Fibroblast of mammary gland (primary cell): Measurements from ENCODE around the gene SUN3.

ENCODE experiments used
- DNase-seq: peaks from one replicate; pipeline ENCODE4 v3.0.0-alpha.2; 2010; ENCODE audit warnings: low read depth
- H3K4me3 ChIP-seq: 2 replicates; pipeline ENCODE4 v1.5.1; 2011; ENCODE audit warnings: low read depth, mild to moderate bottlenecking, low read length, moderate library complexity; ENCODE audit not compliant: control insufficient read depth
- TF ChIP-seq, protein P1 (sequence below): conservative IDR thresholded peaks from 2 replicates; pipeline ENCODE4 v1.5.1; 2011; ENCODE audit warnings: low read depth, low read length, inconsistent platforms; ENCODE audit not compliant: control insufficient read depth, insufficient read depth

SUN3 gene

DNA sequence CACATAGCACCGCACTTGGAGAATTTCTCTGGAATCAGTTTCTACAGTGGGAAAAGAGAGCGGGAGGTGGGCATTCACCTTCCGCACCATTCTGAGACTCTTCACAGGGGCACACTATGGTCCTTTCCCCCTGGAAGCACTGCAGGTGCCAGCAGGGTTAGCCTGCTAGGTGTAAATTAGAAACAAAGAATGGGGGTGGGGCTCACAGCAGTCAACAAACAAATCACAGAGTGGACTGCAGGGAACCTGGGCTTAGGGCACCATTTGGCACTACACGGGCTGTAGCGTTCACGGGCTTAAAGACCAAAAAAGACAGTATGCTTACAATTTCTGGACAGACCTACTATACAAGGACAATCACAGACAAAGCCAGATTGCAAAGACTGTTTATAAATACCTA is 72.7 kb downstream of the SUN3 start:
- DNase-seq = no peak
- TF ChIP-seq, protein P1, sequence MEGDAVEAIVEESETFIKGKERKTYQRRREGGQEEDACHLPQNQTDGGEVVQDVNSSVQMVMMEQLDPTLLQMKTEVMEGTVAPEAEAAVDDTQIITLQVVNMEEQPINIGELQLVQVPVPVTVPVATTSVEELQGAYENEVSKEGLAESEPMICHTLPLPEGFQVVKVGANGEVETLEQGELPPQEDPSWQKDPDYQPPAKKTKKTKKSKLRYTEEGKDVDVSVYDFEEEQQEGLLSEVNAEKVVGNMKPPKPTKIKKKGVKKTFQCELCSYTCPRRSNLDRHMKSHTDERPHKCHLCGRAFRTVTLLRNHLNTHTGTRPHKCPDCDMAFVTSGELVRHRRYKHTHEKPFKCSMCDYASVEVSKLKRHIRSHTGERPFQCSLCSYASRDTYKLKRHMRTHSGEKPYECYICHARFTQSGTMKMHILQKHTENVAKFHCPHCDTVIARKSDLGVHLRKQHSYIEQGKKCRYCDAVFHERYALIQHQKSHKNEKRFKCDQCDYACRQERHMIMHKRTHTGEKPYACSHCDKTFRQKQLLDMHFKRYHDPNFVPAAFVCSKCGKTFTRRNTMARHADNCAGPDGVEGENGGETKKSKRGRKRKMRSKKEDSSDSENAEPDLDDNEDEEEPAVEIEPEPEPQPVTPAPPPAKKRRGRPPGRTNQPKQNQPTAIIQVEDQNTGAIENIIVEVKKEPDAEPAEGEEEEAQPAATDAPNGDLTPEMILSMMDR = no peak
- no peak overlapping the region for H3K4me3 ChIP-seq

DNA sequence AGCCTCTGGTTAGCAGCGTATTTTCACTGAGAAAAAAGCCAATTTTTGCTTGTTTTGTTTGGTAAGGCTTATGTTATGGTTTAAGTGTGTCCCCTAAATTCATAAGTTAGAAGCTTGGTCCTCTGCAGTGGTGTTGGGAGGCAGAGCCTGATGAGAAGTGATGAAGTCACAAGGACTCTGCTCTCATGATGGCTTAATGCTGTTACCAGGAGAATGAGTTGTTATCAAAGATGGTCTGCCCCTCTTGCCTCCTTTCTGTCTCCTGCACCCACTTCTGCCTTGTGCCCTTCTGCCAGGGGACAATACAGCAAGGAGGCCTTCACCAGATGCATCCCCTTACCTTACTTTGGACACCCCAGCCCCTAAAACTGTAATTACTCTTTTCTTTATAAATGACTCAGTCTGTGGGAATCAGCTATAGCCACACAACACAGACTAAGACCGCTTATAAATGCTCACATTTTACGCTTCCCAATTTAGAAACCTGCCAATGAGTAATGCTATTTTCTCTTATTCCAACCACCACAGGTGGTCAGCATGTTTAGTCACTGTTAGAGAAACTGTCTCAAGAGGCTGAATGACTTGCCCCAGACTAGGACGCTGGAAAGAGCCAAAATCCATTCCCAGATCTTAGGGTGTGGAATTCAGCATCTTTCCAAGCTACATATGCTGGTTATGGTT is 74.5 kb downstream of the SUN3 start:
- TF ChIP-seq, protein P1 = no peak
- DNase-seq = peak; percentile 58
- no peak overlapping the region for H3K4me3 ChIP-seq

DNA sequence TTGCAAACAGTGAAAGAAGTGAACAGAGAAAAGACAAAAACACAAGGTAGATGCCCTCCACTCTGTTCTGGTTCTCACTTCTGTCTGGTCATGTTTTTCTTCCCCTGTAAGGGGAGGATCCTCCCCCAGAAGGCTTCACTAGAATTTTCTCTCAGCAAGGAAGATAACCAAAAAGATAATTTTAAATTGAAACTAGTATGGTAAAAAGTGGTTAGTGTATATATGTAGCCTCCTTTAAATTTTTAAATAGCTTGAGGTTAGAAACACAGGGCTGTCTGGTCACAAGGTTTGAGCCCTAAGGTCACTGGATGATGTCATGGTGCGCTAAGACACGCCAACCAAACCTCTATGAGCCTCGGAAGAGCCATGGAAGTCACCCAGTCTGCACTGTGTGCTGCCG is 75.1 kb downstream of the SUN3 start:
- TF ChIP-seq, protein P1 = no peak
- H3K4me3 ChIP-seq = no peak overlapping the region
- DNase-seq = no peak

DNA sequence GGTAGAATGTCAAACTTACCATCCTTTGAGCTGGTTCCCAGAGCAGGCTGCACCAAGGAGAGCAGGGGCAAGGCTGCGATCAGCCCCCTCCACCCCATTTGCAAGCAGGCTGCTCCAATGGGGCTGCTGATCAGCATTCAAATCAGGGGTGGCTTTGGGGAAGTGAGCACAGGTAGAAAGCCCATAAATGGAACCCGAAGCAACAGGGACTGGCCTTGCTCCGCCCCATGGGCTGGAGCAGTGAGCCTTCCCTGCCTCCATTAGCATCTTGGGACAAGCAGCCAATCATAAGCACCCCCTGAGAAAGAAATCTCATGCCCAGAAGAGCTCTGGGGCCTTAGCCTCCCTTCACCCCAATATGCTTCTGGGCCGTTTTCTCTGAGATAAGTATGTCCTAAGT is 76.7 kb downstream of the SUN3 start:
- no peak for DNase-seq
- H3K4me3 ChIP-seq = no peak overlapping the region
- TF ChIP-seq, protein P1 = no peak

DNA sequence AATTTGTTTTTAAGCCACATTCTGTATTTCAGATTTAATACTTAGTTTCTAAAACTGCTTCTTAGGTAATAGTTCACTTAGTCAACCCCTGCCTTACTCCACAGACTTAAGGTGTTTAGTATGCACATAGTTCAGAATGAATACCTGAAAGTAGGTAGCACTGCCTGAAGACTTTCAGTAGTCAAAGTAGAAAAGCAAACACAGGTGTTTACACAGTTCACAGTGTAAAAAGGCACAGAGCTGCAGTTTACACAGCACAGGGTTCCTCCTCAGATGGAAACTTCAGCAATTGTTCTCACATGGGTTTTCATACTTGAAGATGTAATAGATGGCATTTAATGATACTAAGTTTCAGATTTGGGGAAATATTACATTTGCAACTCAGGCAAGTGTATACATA is 77.5 kb downstream of the SUN3 start:
- TF ChIP-seq, protein P1 = no peak
- no peak for DNase-seq
- no peak overlapping the region for H3K4me3 ChIP-seq

DNA sequence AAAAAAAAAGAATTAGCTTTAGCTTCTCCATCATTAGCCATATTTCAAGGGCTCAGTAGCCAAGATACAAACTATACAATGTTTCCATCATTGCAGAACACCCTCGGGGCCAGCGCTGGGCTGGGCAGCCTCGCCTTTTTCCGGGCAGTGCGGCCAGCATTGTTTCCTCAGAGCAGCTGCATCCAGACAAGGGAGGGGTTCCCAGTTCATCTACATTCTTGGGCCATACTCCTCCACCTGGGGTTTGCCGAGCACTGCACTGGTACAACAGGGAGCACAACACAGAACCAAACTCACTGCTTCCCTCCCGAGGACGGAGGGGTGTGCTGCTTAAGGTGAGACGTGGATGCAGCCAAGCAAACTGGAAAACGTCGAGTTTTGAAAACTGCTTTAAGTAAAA is 78.2 kb downstream of the SUN3 start:
- TF ChIP-seq, protein P1 = no peak
- no peak overlapping the region for H3K4me3 ChIP-seq
- no peak for DNase-seq

DNA sequence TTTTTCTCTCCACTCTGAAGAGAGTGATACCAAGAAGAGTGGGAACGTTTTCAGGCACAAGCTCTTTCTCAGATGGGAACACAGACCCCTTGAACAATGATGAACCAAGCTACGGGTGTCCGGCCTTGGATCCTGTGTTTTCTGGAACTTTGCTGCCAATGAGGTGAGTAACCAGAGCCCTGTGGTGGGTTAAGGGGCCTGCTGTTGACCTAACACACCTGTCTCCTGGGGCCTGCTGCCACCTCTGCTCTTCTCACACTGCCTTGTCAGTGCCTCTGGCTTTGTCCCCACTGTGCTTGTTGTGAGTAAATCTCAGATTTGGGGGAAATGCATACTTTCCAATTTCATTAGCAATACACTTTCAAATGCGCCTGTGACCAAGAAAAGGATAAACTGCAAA is 79.2 kb downstream of the SUN3 start:
- no peak for DNase-seq
- TF ChIP-seq, protein P1 = no peak

More for the DNA sequence above, 79.2 kb downstream of the SUN3 start:
- H3K4me3 ChIP-seq = no peak overlapping the region
